GM08714 (cell line): ENCODE results near the gene RBM42.

Experiments
- H3K4me3 ChIP-seq: fragments of 200-500 bp; sonication (Bioruptor generic); 2 replicates; pipeline ENCODE4 v1.5.1; 2014; ENCODE audit warnings: mild to moderate bottlenecking, low read length, inconsistent platforms
- ZNF274 ChIP-seq: IDR thresholded peaks from 2 replicates; pipeline ENCODE4 v1.6.1; 2012; ENCODE audit warnings: mild to moderate bottlenecking, low read depth, low read length

RBM42 gene

GRCh38 chr19:35612559-35613321, 16.1 kb upstream of the RBM42 start, which contains the start of gene HAUS5:
Gene HAUS5, plus strand, starts transcription at chr19:35612735. Its CDS starts 60 bp downstream, at chr19:35612795.
- no peak for TF ChIP-seq ZNF274
- H3K4me3 ChIP-seq, result peak within 1 kb of the TSS; percentile 94

GRCh38 chr19:35613574-35613973, 15.3 kb upstream of the RBM42 start:
- peak overlapping the region; percentile 94 for H3K4me3 ChIP-seq
- no peak for TF ChIP-seq ZNF274

- no peak overlapping the region for H3K4me3 ChIP-seq
- TF ChIP-seq ZNF274, result no peak
Measured at GRCh38 chr19:35615036-35615435, 13.8 kb upstream of the RBM42 start.

DNA sequence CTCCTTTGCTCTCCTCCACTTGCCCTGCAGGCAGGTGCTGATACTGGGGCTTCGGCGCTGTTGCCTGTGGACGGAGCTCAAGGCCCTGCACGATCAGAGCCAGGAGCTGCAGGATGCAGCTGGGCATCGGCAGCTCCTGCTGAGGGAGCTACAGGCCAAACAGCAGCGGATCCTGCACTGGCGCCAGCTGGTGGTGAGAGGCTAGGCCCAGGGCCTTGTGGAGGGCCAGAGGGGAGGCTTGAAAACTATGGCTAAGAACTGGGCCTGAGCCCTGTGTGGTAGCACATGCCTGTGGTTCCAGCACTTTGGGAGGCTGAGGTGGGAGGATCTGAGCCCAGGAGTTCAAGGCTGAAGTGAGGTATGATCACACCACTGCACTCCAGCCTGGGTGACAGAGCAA, 10.0 kb upstream of the RBM42 start:
- TF ChIP-seq ZNF274, result no peak
- no peak overlapping the region for H3K4me3 ChIP-seq

GRCh38 chr19:35619290-35619923, 9.4 kb upstream of the RBM42 start:
- TF ChIP-seq ZNF274, result no peak

GRCh38 chr19:35620001-35620400, 8.8 kb upstream of the RBM42 start:
- no peak for TF ChIP-seq ZNF274
- no peak overlapping the region for H3K4me3 ChIP-seq

More at GRCh38 chr19:35619290-35619923, 9.4 kb upstream of the RBM42 start:
- H3K4me3 ChIP-seq, result no peak overlapping the region

- no peak for TF ChIP-seq ZNF274
- no peak overlapping the region for H3K4me3 ChIP-seq
Measured at GRCh38 chr19:35621708-35622107, 7.1 kb upstream of the RBM42 start.

GRCh38 chr19:35622750-35623149, 6.1 kb upstream of the RBM42 start:
- no peak for TF ChIP-seq ZNF274

GRCh38 chr19:35623327-35624010, 5.4 kb upstream of the RBM42 start:
- no peak for TF ChIP-seq ZNF274
- no peak overlapping the region for H3K4me3 ChIP-seq

More at GRCh38 chr19:35622750-35623149, 6.1 kb upstream of the RBM42 start:
- no peak overlapping the region for H3K4me3 ChIP-seq

- TF ChIP-seq ZNF274, result no peak
- H3K4me3 ChIP-seq, result peak overlapping the region; percentile 94
Measured at GRCh38 chr19:35628264-35628564, 622 bp upstream of the RBM42 start.

GRCh38 chr19:35629332-35629633, 447 bp downstream of the RBM42 start:
- TF ChIP-seq ZNF274, result no peak
- peak overlapping the region; percentile 91 for H3K4me3 ChIP-seq

DNA sequence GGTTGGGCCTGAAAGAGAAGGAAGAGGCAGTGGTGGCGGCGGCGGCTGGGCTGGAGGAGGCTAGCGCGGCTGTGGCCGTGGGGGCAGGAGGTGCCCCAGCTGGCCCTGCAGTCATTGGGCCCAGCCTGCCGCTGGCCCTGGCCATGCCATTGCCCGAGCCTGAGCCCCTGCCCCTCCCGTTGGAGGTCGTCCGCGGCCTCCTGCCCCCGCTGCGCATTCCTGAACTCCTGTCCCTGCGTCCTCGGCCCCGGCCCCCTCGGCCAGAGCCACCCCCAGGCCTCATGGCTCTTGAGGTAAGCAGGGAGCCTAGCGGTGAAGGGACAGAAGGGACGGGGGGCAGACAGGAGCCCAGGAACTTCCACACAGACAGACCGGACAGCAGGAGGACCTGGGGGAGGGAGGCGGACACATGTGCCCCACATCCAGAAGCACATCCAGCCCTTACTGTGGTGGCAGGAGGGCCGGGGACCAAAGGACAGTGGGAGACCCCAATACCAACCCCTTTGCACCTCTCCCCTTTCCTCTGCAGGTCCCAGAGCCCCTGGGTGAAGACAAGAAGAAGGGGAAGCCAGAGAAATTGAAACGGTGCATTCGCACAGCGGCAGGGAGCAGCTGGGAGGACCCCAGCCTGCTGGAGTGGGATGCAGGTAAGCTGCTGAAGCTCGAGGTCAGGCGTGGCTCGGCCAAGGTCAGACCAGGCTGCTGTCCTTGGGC, 5.0 kb downstream of the RBM42 start:
- no peak for TF ChIP-seq ZNF274
- H3K4me3 ChIP-seq, result no peak overlapping the region

DNA sequence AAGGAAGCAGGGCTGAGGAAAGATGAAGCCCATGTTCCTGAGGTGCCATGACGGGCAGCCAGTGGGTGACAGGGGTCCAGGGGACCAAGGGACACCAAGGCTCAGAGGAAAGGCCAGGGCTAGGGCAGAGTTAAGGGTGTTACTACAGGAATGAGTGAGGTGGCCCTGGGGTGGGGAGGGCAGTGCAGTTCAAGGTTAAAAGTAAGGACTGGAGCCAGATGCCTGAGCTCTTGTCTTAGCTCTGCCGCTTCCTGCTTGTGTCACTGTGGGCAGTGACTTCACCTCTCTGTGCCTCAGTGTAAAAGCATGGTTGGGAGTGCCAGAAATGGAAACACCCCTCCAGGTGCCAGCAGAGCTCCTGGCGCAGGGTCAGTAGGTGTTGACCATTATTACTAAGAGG, 7.8 kb downstream of the RBM42 start:
- no peak for TF ChIP-seq ZNF274
- H3K4me3 ChIP-seq, result no peak overlapping the region

DNA sequence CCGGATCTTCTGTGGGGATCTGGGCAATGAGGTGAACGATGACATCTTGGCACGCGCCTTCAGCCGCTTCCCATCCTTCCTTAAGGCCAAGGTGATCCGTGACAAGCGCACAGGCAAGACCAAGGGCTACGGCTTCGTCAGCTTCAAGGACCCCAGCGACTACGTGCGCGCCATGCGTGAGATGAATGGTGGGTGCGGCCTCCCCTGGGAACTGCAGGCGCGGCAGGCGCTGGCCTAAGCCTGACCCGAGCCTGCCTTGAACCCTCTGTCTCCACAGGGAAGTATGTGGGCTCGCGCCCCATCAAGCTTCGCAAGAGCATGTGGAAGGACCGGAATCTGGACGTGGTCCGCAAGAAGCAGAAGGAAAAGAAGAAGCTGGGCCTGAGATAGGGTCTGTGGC, 8.3 kb downstream of the RBM42 start:
- no peak for TF ChIP-seq ZNF274
- no peak overlapping the region for H3K4me3 ChIP-seq

GRCh38 chr19:35639321-35639639, 10.4 kb downstream of the RBM42 start:
- no peak overlapping the region for H3K4me3 ChIP-seq
- TF ChIP-seq ZNF274, result no peak
